Ovary (tissue), 3 donors: ENCODE results near the gene HADHA.

Source experiments
- CTCF ChIP-seq, 3 donors: fragments of 450-650 bp in 2 of 3; fragments of 200-600 bp in 1 of 3; IDR thresholded peaks; one replicate each; pipeline versions ENCODE4 v1.5.1 to v1.8.0; 2016 to 2022; ENCODE audit warnings: antibody characterized with exemption in 3 of 3, mild to moderate bottlenecking in 1 of 3
- EP300 ChIP-seq: sonication (generic); formaldehyde crosslinking; IDR thresholded peaks from one replicate; pipeline ENCODE4 v1.6.1; 2017; ENCODE audit warnings: antibody characterized with exemption
- POLR2A ChIP-seq: fragments of 450-650 bp; IDR thresholded peaks from one replicate; pipeline ENCODE4 v1.6.1; 2017; ENCODE audit warnings: antibody characterized with exemption, mild to moderate bottlenecking, moderate library complexity
- donor health status: DM: no; HTN: no; CAD: no.

- TF ChIP-seq CTCF (IDR thresholded peaks at IDR 0.05) (no peak), EP300 (no peak), POLR2A (no peak)
These were observed 61.4 kb downstream of the HADHA start for GRCh38 chr2:26182887-26183630.
